Liver (tissue), 3 donors: ENCODE results near the gene ASAP2.

Experiments
- FOXA1 ChIP-seq: IDR thresholded peaks from 2 replicates; pipeline ENCODE4 v1.6.1; 2016; ENCODE audit warnings: antibody characterized with exemption
- TAF1 ChIP-seq: conservative IDR thresholded peaks from 2 replicates; pipeline ENCODE4 v1.6.1; 2016; ENCODE audit warnings: antibody characterized with exemption, mild to moderate bottlenecking
- YY1 ChIP-seq: IDR thresholded peaks from 2 replicates; pipeline ENCODE4 v1.6.1; 2016; ENCODE audit warnings: antibody characterized with exemption, mild to moderate bottlenecking
- TF ChIP-seq, protein P1 (sequence below): fragments of 150-350 bp; IDR thresholded peaks from 2 replicates; pipeline ENCODE4 v1.5.1; 2017; ENCODE audit warnings: improper control_type of control experiment, low read depth, low read length; ENCODE audit not compliant: missing input control
- donor health status: healthy.
- donor health status: healthy.

- no peak for TF ChIP-seq TAF1
- TF ChIP-seq, protein P1, sequence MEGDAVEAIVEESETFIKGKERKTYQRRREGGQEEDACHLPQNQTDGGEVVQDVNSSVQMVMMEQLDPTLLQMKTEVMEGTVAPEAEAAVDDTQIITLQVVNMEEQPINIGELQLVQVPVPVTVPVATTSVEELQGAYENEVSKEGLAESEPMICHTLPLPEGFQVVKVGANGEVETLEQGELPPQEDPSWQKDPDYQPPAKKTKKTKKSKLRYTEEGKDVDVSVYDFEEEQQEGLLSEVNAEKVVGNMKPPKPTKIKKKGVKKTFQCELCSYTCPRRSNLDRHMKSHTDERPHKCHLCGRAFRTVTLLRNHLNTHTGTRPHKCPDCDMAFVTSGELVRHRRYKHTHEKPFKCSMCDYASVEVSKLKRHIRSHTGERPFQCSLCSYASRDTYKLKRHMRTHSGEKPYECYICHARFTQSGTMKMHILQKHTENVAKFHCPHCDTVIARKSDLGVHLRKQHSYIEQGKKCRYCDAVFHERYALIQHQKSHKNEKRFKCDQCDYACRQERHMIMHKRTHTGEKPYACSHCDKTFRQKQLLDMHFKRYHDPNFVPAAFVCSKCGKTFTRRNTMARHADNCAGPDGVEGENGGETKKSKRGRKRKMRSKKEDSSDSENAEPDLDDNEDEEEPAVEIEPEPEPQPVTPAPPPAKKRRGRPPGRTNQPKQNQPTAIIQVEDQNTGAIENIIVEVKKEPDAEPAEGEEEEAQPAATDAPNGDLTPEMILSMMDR: no peak
- TF ChIP-seq FOXA1: no peak
- TF ChIP-seq YY1: no peak
Observed at GRCh38 chr2:9164112-9164608, 42.5 kb upstream of the ASAP2 start.
